CD14-positive monocyte (primary cell): ENCODE data around the gene LSM11. TPM values are rescaled to one million over a fixed set of nuclear protein-coding genes. Genes with fewer than 3 reads are reported as not detected.

ENCODE experiments used
- DNase-seq, 3 donors: peaks; one replicate each; pipeline ENCODE4 v3.0.0-alpha.2; 2011 to 2022
- H2AFZ ChIP-seq: 2 replicates; pipeline ENCODE4 v1.6.0; 2012; ENCODE audit warnings: mild to moderate bottlenecking, low read depth, low read length, inconsistent platforms; ENCODE audit not compliant: insufficient read depth, poor library complexity, severe bottlenecking
- H3K27ac ChIP-seq, 2 donors: 1 replicate in 1 of 2; 2 replicates in 1 of 2; pipeline ENCODE4 v1.5.1; 2012 to 2013; ENCODE audit warnings: low read length in 2 of 2, control low read depth in 1 of 2, inconsistent platforms in 1 of 2, low read depth in 1 of 2, mild to moderate bottlenecking in 1 of 2
- H3K27me3 ChIP-seq, 2 donors: one replicate each; pipeline versions ENCODE4 v1.6.0 to v1.6.1; 2011 to 2013; ENCODE audit warnings: low read length in 2 of 2; ENCODE audit not compliant: control insufficient read depth in 2 of 2, insufficient read depth in 2 of 2
- H3K36me3 ChIP-seq, 2 donors: replicated peaks in 1 of 2; 1 replicate in 1 of 2; 2 replicates in 1 of 2; pipeline versions ENCODE4 v1.5.1 to v1.6.1; 2012 to 2013; ENCODE audit warnings: low read length in 2 of 2, control low read depth in 1 of 2, inconsistent platforms in 1 of 2, mild to moderate bottlenecking in 1 of 2; ENCODE audit not compliant: insufficient read depth in 2 of 2, control insufficient read depth in 1 of 2
- H3K4me1 ChIP-seq, 2 donors: 1 replicate in 1 of 2; 2 replicates in 1 of 2; pipeline versions ENCODE4 v1.5.1 to v1.6.1; 2012 to 2013; ENCODE audit warnings: low read length in 2 of 2, control low read depth in 1 of 2, inconsistent platforms in 1 of 2, mild to moderate bottlenecking in 1 of 2, moderate library complexity in 1 of 2; ENCODE audit not compliant: insufficient read depth in 2 of 2, control insufficient read depth in 1 of 2
- H3K4me2 ChIP-seq: replicated peaks from 2 replicates; pipeline ENCODE3; 2012; ENCODE audit warnings: low read length, moderate library complexity, mild to moderate bottlenecking; ENCODE audit not compliant: poor library complexity, severe bottlenecking; ENCODE audit errors: extremely low read depth
- H3K4me3 ChIP-seq, 3 experiments: fragments of 200-600 bp in 1 of 3; sonication (generic) in 1 of 3; replicated peaks in 1 of 3; 1 replicate in 2 of 3; 2 replicates in 1 of 3; pipeline ENCODE4 v1.5.1; 2011 to 2013; ENCODE audit warnings: low read length in 3 of 3, mild to moderate bottlenecking in 3 of 3, control low read depth in 2 of 3, low read depth in 2 of 3, inconsistent platforms in 1 of 3, moderate library complexity in 1 of 3
- H3K79me2 ChIP-seq: 2 replicates; pipeline ENCODE4 v1.6.0; 2012; ENCODE audit warnings: mild to moderate bottlenecking, control low read depth, inconsistent platforms, low read length, moderate library complexity; ENCODE audit not compliant: insufficient read depth
- H3K9ac ChIP-seq: 2 replicates; pipeline ENCODE4 v1.6.0; 2017; ENCODE audit warnings: low read length, mild to moderate bottlenecking; ENCODE audit not compliant: insufficient read depth, poor library complexity, severe bottlenecking
- H3K9me3 ChIP-seq, 2 donors: replicated peaks in 1 of 2; 1 replicate in 1 of 2; 2 replicates in 1 of 2; pipeline versions ENCODE4 v1.5.1 to v1.6.1; 2012 to 2013; ENCODE audit warnings: low read length in 2 of 2, control low read depth in 1 of 2; ENCODE audit not compliant: control insufficient read depth in 1 of 2, insufficient read depth in 1 of 2
- H4K20me1 ChIP-seq: 2 replicates; pipeline ENCODE4 v1.6.0; 2012; ENCODE audit warnings: mild to moderate bottlenecking, low read length, control low read depth, moderate library complexity; ENCODE audit not compliant: insufficient read depth
- H3K27ac Mint-ChIP-seq, 7 donors: one replicate each; pipeline ENCODE4 v1.8.0; 2020; ENCODE audit warnings: mild to moderate bottlenecking in 7 of 7, mixed read lengths in 7 of 7, moderate library complexity in 6 of 7, inconsistent platforms in 2 of 7
- H3K27me3 Mint-ChIP-seq, 3 donors: one replicate each; pipeline ENCODE4 v1.8.0; 2021 to 2022; ENCODE audit warnings: low read depth in 3 of 3, mild to moderate bottlenecking in 3 of 3, mixed read lengths in 3 of 3, moderate library complexity in 3 of 3, inconsistent platforms in 1 of 3
- H3K36me3 Mint-ChIP-seq, 2 donors: one replicate each; pipeline ENCODE4 v1.8.0; 2020; ENCODE audit warnings: mixed read lengths in 2 of 2, inconsistent platforms in 1 of 2, mild to moderate bottlenecking in 1 of 2
- H3K4me1 Mint-ChIP-seq: one replicate; pipeline ENCODE4 v1.8.0; 2020; ENCODE audit warnings: mild to moderate bottlenecking, mixed read lengths
- H3K4me3 Mint-ChIP-seq, 2 donors: one replicate each; pipeline ENCODE4 v1.8.0; 2020; ENCODE audit warnings: mild to moderate bottlenecking in 2 of 2, mixed read lengths in 2 of 2, moderate library complexity in 1 of 2
- H3K9me3 Mint-ChIP-seq, 7 donors: one replicate each; pipeline ENCODE4 v1.8.0; 2020 to 2022; ENCODE audit warnings: mixed read lengths in 7 of 7, mild to moderate bottlenecking in 6 of 7, moderate library complexity in 6 of 7, inconsistent platforms in 2 of 7
- WGBS: methylation state at CpG from one replicate; pipeline ENCODE4 v1.1.5; 2013; ENCODE audit warnings: missing lambda C conversion rate; ENCODE audit not compliant: insufficient coverage; 5-methylcytosine and 5-hydroxymethylcytosine counted together
- intact Hi-C, 2 donors: fragments of 100-400 bp; cut with micrococcal nuclease; formaldehyde crosslinking; loops; one replicate each; pipeline versions ENCODE4 v1.15.0 to v1.15.1; 2023
- polyA plus RNA-seq, 3 donors: library from polyadenylated mRNA; depleted of rRNA in 1 of 3; unstranded in 2 of 3; stranded (reverse) in 1 of 3; fragments of 300-500 nt in 2 of 3; fragments of >200 nt in 1 of 3; fragmentation: Illumina TruSeq in 2 of 3; gene quantifications; 1 replicate in 2 of 3; 2 replicates in 1 of 3; pipeline ENCODE4 v1.2.3, GENCODE V29; 2012 to 2021
- TF ChIP-seq, protein P1 (sequence below): fragments of 200-600 bp; IDR thresholded peaks from one replicate; pipeline ENCODE4 v1.8.0; 2022; ENCODE audit warnings: antibody characterized with exemption, mild to moderate bottlenecking

Gene LSM11
- polyA plus RNA-seq, 3 donors, result 0.28 to 1.3 (median 0.41) TPM

DNA sequence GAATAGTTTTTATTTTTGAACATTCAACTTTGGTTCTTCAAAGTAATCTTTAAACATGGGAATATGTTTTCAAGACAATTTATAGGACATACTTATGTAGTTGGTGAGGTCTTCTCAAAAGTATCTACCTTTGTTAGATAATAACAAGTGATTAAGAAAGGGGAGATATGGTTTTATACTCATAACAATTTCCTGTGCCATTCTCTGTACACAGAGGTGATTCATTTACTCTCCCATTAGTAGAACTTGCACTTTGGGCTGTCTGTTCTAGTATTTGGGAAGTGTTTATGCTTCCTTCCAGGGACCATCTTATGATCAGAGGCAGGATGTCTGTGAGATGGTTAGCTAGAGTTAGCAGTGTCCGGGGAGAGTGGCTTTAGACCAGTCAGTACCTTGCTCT, 15.2 kb downstream of the LSM11 start:
- WGBS, result 100% methylated on average over 1 of the region's 1 CpG
- H3K4me1 ChIP-seq, result no peaks in the 10 kb centered on the region
- no peaks in the 10 kb centered on the region for H3K27me3 ChIP-seq
- H3K79me2 ChIP-seq, result no peaks in the 10 kb centered on the region
- TF ChIP-seq, protein P1, sequence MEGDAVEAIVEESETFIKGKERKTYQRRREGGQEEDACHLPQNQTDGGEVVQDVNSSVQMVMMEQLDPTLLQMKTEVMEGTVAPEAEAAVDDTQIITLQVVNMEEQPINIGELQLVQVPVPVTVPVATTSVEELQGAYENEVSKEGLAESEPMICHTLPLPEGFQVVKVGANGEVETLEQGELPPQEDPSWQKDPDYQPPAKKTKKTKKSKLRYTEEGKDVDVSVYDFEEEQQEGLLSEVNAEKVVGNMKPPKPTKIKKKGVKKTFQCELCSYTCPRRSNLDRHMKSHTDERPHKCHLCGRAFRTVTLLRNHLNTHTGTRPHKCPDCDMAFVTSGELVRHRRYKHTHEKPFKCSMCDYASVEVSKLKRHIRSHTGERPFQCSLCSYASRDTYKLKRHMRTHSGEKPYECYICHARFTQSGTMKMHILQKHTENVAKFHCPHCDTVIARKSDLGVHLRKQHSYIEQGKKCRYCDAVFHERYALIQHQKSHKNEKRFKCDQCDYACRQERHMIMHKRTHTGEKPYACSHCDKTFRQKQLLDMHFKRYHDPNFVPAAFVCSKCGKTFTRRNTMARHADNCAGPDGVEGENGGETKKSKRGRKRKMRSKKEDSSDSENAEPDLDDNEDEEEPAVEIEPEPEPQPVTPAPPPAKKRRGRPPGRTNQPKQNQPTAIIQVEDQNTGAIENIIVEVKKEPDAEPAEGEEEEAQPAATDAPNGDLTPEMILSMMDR, result no peak
- DNase-seq, result no peak
- peaks cover 40 to 60% of the 10 kb centered on the region in 2 donors for H3K36me3 Mint-ChIP-seq
- H3K27me3 Mint-ChIP-seq, result no peaks in the 10 kb centered on the region
- H3K4me3 ChIP-seq, result no peak overlapping the region
- no peaks in the 10 kb centered on the region for H3K9me3 Mint-ChIP-seq
- H3K9me3 ChIP-seq, result no peaks in the 10 kb centered on the region
- no peak overlapping the region for H3K27ac Mint-ChIP-seq
- H3K4me1 Mint-ChIP-seq, result no peaks in the 10 kb centered on the region
- no peak overlapping the region for H3K4me3 Mint-ChIP-seq
- no peaks in the 10 kb centered on the region for H4K20me1 ChIP-seq
- H3K4me2 ChIP-seq, result no peak overlapping the region
- peaks cover 17 to 51% of the 10 kb centered on the region in 2 donors for H3K36me3 ChIP-seq
- H3K27ac ChIP-seq, result no peak overlapping the region
- intact Hi-C loops, result no loop called here
- no peak overlapping the region for H3K9ac ChIP-seq
- no peak overlapping the region for H2AFZ ChIP-seq

DNA sequence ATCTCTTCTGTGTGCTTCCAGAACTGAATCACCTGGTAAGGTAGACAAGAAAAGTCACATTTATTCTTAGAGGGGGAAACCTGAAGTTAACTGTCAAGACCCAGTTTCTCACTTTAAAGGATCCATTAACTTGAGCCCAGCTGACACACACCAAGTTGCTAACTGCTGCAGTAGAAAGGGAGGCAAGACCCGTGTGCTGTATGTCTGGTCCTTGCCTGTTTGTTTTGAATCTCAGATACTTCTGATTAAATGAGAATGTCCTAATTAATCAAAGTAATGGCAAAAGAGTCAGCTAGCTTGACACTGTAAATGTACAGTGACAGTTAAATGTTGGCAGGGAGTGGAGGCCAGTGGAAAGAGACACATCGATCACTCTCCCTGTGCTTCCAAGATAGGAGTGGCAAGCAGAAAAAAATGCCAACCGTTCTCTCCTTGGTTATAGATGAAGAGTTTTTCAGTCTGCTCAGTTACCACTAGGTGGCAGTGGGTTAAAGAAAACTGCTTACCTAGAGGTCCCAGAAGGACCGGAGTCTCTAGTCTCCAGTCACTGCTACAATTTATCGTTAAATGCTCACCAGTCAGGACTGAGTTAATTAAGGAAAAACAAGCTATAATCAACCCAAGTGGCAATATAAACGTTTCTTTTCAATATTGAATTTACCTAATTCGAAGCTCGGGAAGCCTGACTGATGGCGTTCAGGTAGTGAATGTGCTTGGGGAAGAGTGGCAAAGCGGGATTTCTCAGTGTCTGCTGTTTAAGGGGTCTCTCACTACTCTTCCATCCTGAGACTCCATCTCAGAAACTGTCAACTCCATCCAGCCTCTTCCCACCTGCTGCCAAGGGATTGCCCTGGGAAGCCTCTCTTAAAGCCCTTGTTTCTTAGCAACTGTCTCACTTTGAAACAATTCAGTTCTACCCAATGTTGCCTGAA, 18.4 kb downstream of the LSM11 start:
- Histone ChIP-seq H2AFZ (no peak overlapping the region), H3K9me3 (no peaks in the 10 kb centered on the region), H3K9ac (no peak overlapping the region), H3K79me2 (no peaks in the 10 kb centered on the region), H3K4me1 (no peaks in the 10 kb centered on the region), H3K27me3 (no peaks in the 10 kb centered on the region), H4K20me1 (no peaks in the 10 kb centered on the region), H3K27ac (no peak overlapping the region), H3K36me3 (peaks cover 2 to 22% of the 10 kb centered on the region in 2 donors), H3K4me3 (no peak overlapping the region), H3K4me2 (no peak overlapping the region)
- DNase-seq, result peak; percentile 23 to 55 (median 37)
- Mint-ChIP-seq H3K4me3 (no peak overlapping the region), H3K27ac (no peak overlapping the region), H3K4me1 (no peaks in the 10 kb centered on the region), H3K27me3 (no peaks in the 10 kb centered on the region), H3K36me3 (peaks cover 17 to 32% of the 10 kb centered on the region in 2 donors), H3K9me3 (no peaks in the 10 kb centered on the region)
- TF ChIP-seq, protein P1, result peak; percentile 92
- intact Hi-C loops, result loop anchor here in 1 of 2 donors (10.0 kb wide), 1 partner anchor 1373 kb away; no protein-coding TSS in a partner anchor
- 5% methylated on average over 4 of the region's 10 CpGs for WGBS
